GM19351 (cell line): ENCODE data around the gene SRP9.
"Not testable (repeated sequence)": the region's sequence is repeated elsewhere in the genome, so short reads cannot be mapped to it uniquely, and the experiment has no call there.

Experiments used
- ATAC-seq: cut with Tn5 transposase; IDR thresholded peaks from one replicate; pipeline ENCODE4 v1.9.1; 2021; ENCODE audit warnings: mild to moderate bottlenecking, moderate library complexity; ENCODE audit not compliant: unreplicated experiment

The SRP9 gene

GRCh38 chr1:225835856-225836255 is 58.2 kb downstream of the SRP9 start:
- no peak for ATAC-seq

GRCh38 chr1:225836296-225836695 is 58.7 kb downstream of the SRP9 start:
- ATAC-seq = not testable (repeated sequence)

GRCh38 chr1:225838793-225839192 is 61.2 kb downstream of the SRP9 start:
- ATAC-seq = no peak
